Esophagus muscularis mucosa (tissue), 4 donors: Measurements from ENCODE around the gene ATRIP. TPM values are rescaled to one million over a fixed set of nuclear protein-coding genes. Genes with fewer than 3 reads are reported as not detected.

Source experiments
- DNase-seq: peaks from one replicate; pipeline ENCODE4 v3.0.0-alpha.2; 2017; ENCODE audit errors: extremely low spot score
- H3K27ac ChIP-seq, 4 donors: fragments of 200-600 bp; sonication (generic); replicated peaks in 1 of 4; 1 replicate in 3 of 4; 2 replicates in 1 of 4; pipeline ENCODE4 v1.5.1; 2016 to 2019; ENCODE audit warnings: mild to moderate bottlenecking in 1 of 4
- H3K27me3 ChIP-seq, 4 donors: fragments of 200-600 bp; sonication (generic); one replicate each; pipeline versions ENCODE4 v1.5.1 to v1.6.0; 2016 to 2019
- H3K36me3 ChIP-seq, 4 donors: fragments of 200-600 bp; sonication (generic); one replicate each; pipeline ENCODE4 v1.5.1; 2016 to 2019
- H3K4me1 ChIP-seq, 4 donors: fragments of 200-600 bp; sonication (generic); one replicate each; pipeline ENCODE4 v1.5.1; 2016 to 2019
- H3K4me3 ChIP-seq, 4 donors: fragments of 200-600 bp; sonication (generic); 1 replicate in 2 of 4; 2 replicates in 2 of 4; pipeline ENCODE4 v1.5.1; 2016 to 2019; ENCODE audit warnings: mild to moderate bottlenecking in 4 of 4, moderate library complexity in 1 of 4
- H3K9me3 ChIP-seq, 4 donors: fragments of 200-600 bp; sonication (generic); 1 replicate in 3 of 4; 2 replicates in 1 of 4; pipeline ENCODE4 v1.5.1; 2016 to 2019
- CTCF ChIP-seq, 3 experiments: fragments of 200-600 bp in 2 of 3; fragments of 450-650 bp in 1 of 3; sonication (generic) in 2 of 3; IDR thresholded peaks; one replicate each; pipeline ENCODE4 v1.5.1; 2017 to 2019; ENCODE audit warnings: antibody characterized with exemption in 3 of 3, mild to moderate bottlenecking in 2 of 3, moderate library complexity in 1 of 3
- EP300 ChIP-seq: sonication (generic); formaldehyde crosslinking; IDR thresholded peaks from one replicate; pipeline ENCODE4 v1.6.1; 2017; ENCODE audit warnings: antibody characterized with exemption
- POLR2A ChIP-seq: fragments of 450-650 bp; IDR thresholded peaks from one replicate; pipeline ENCODE4 v1.6.1; 2017; ENCODE audit warnings: antibody characterized with exemption, moderate library complexity, mild to moderate bottlenecking, low read depth
- POLR2AphosphoS5 ChIP-seq, 2 donors: sonication (generic); formaldehyde crosslinking; IDR thresholded peaks; one replicate each; pipeline ENCODE4 v1.6.1; 2017; ENCODE audit warnings: antibody characterized with exemption in 2 of 2
- WGBS: methylation state at CpG from one replicate; pipeline ENCODE4 v1.1.5; 2018; 5-methylcytosine and 5-hydroxymethylcytosine counted together
- intact Hi-C: fragments of 100-400 bp; cut with DNase I; formaldehyde crosslinking; loops from one replicate; pipeline ENCODE4 v1.15.1; 2023
- total RNA-seq, 4 donors: library from RNA; depleted of rRNA; stranded (reverse); fragments of >200 nt; gene quantifications; one replicate each; pipeline versions ENCODE4 v1.1.0 to v1.2.1, GENCODE V29; 2016

Gene ATRIP
- total RNA-seq, 4 donors from 2014 or later: 4.2 to 8.5 (median 5.3) TPM

GRCh38 chr3:48466386-48467109 is 20.0 kb downstream of the ATRIP start:
- H3K27me3 ChIP-seq: no peaks in the 10 kb centered on the region
- no peak for TF ChIP-seq POLR2AphosphoS5 (IDR thresholded peaks at IDR 0.05)
- TF ChIP-seq CTCF (IDR thresholded peaks at IDR 0.05): no peak
- no peak for TF ChIP-seq POLR2A
- no peak for TF ChIP-seq EP300
- H3K27ac ChIP-seq: peak overlapping the region; percentile 96 to 100 (median 98)
- peaks cover 14 to 56% (median 45%) of the 10 kb centered on the region in 4 donors for H3K36me3 ChIP-seq
- peaks cover 69 to 73% (median 71%) of the 10 kb centered on the region in 4 donors for H3K4me1 ChIP-seq
- intact Hi-C loops: no loop called here
- no peaks in the 10 kb centered on the region for H3K9me3 ChIP-seq
- no peak for DNase-seq
- WGBS: 29% methylated on average over 14 of the region's 19 CpGs
- H3K4me3 ChIP-seq: peak overlapping the region; percentile 56 to 71 (median 58)

GRCh38 chr3:48467110-48467454 is 20.5 kb downstream of the ATRIP start:
- H3K36me3 ChIP-seq: peaks cover 14 to 50% (median 45%) of the 10 kb centered on the region in 4 donors
- H3K4me3 ChIP-seq: peak overlapping the region; percentile 56 to 71 (median 58)
- intact Hi-C loops: no loop called here
- H3K9me3 ChIP-seq: no peaks in the 10 kb centered on the region
- no peak for TF ChIP-seq POLR2A
- WGBS: 54% methylated on average over 3 of the region's 9 CpGs
- peaks cover 74 to 78% (median 76%) of the 10 kb centered on the region in 4 donors for H3K4me1 ChIP-seq
- peak overlapping the region; percentile 96 to 100 (median 98) for H3K27ac ChIP-seq
- no peak for DNase-seq
- H3K27me3 ChIP-seq: no peaks in the 10 kb centered on the region

GRCh38 chr3:48467473-48468267 is 21.1 kb downstream of the ATRIP start:
- no peak for DNase-seq
- H3K27ac ChIP-seq: peak overlapping the region; percentile 96 to 100 (median 98)
- H3K36me3 ChIP-seq: peaks cover 14 to 50% (median 44%) of the 10 kb centered on the region in 4 donors
- intact Hi-C loops: no loop called here
- peak overlapping the region; percentile 56 to 71 (median 58) for H3K4me3 ChIP-seq
- no peaks in the 10 kb centered on the region for H3K9me3 ChIP-seq
- no peaks in the 10 kb centered on the region for H3K27me3 ChIP-seq
- H3K4me1 ChIP-seq: peaks cover 78 to 83% (median 79%) of the 10 kb centered on the region in 4 donors
- 77% methylated on average over 7 of the region's 7 CpGs for WGBS
- no peak for TF ChIP-seq CTCF (IDR thresholded peaks at IDR 0.05)
- TF ChIP-seq POLR2AphosphoS5 (IDR thresholded peaks at IDR 0.05): no peak
- no peak for TF ChIP-seq POLR2A
- TF ChIP-seq EP300: no peak

GRCh38 chr3:48468329-48468731 is 21.8 kb downstream of the ATRIP start:
- 86% methylated on average over 4 of the region's 8 CpGs for WGBS
- TF ChIP-seq POLR2AphosphoS5 (IDR thresholded peaks at IDR 0.05): no peak
- TF ChIP-seq POLR2A: no peak
- TF ChIP-seq EP300: no peak
- no peak for TF ChIP-seq CTCF (IDR thresholded peaks at IDR 0.05)
- peak overlapping the region; percentile 96 to 100 (median 98) for H3K27ac ChIP-seq
- H3K27me3 ChIP-seq: no peaks in the 10 kb centered on the region
- intact Hi-C loops: no loop called here
- peak overlapping the region in 1 of 4 donors; percentile 26 for H3K4me3 ChIP-seq
- H3K9me3 ChIP-seq: no peaks in the 10 kb centered on the region
- peaks cover 14 to 48% (median 41%) of the 10 kb centered on the region in 4 donors for H3K36me3 ChIP-seq
- DNase-seq: no peak
- H3K4me1 ChIP-seq: peaks cover 82 to 87% (median 83%) of the 10 kb centered on the region in 4 donors
